B cell (primary cell): ENCODE data around the gene BIK. TPM values are rescaled to one million over a fixed set of nuclear protein-coding genes. Genes with fewer than 3 reads are reported as not detected.
"Not testable (repeated sequence)": the region's sequence is repeated elsewhere in the genome, so short reads cannot be mapped to it uniquely, and the experiment has no call there.

ENCODE experiments used
- ATAC-seq: fragments of 200-7000 bp; cut with Tn5 transposase; one replicate; pipeline ENCODE4 v1.10.0; 2021; ENCODE audit warnings: low read depth, mild to moderate bottlenecking, moderate number of reproducible peaks, moderate library complexity
- CTCF ChIA-PET: fragments of 350-600 bp; sonication (Branson Sonifier 250); formaldehyde crosslinking; loops from one replicate; lab custom pipeline; 2021; ENCODE audit warnings: antibody characterized with exemption, inconsistent platforms; lab: Charles Lee
- POLR2A ChIA-PET: fragments of 350-600 bp; sonication (Branson Sonifier 250); formaldehyde crosslinking; loops from one replicate; lab custom pipeline; 2021; ENCODE audit warnings: antibody characterized with exemption; lab: Charles Lee
- DNase-seq: peaks from one replicate; pipeline ENCODE4 v3.0.0; 2013
- H2AFZ ChIP-seq: 2 replicates; pipeline ENCODE4 v1.6.1; 2012; ENCODE audit warnings: mild to moderate bottlenecking, low read depth, low read length; ENCODE audit not compliant: insufficient read depth, poor library complexity, severe bottlenecking
- H3K27ac ChIP-seq, 2 donors: 1 replicate in 1 of 2; 2 replicates in 1 of 2; pipeline ENCODE4 v1.5.1; 2012 to 2013; ENCODE audit warnings: low read length in 2 of 2, mild to moderate bottlenecking in 2 of 2, moderate library complexity in 1 of 2
- H3K27me3 ChIP-seq, 4 experiments: fragments of 200-600 bp in 1 of 4; sonication (generic) in 1 of 4; replicated peaks in 1 of 4; 1 replicate in 2 of 4; 2 replicates in 2 of 4; pipeline versions ENCODE4 v1.6.1 to v1.7.0; 2013 to 2016; ENCODE audit warnings: low read length in 3 of 4, mild to moderate bottlenecking in 2 of 4, mixed read lengths in 1 of 4, moderate library complexity in 1 of 4; ENCODE audit not compliant: insufficient read depth in 4 of 4, control insufficient read depth in 3 of 4; ENCODE audit errors: control extremely low read depth in 1 of 4
- H3K36me3 ChIP-seq, 2 experiments: replicated peaks in 1 of 2; 1 replicate in 1 of 2; 2 replicates in 1 of 2; pipeline versions ENCODE4 v1.6.1 to v1.7.1; 2013; ENCODE audit warnings: low read length in 1 of 2; ENCODE audit not compliant: insufficient read depth in 2 of 2, control insufficient read depth in 1 of 2; ENCODE audit errors: control extremely low read depth in 1 of 2, extremely low read depth in 1 of 2
- H3K4me1 ChIP-seq, 2 donors: fragments of 200-600 bp in 1 of 2; sonication (generic) in 1 of 2; 1 replicate in 1 of 2; 2 replicates in 1 of 2; pipeline versions ENCODE4 v1.5.1 to v1.6.1; 2013 to 2017; ENCODE audit warnings: low read length in 2 of 2; ENCODE audit not compliant: control insufficient read depth in 2 of 2, insufficient read depth in 2 of 2
- H3K4me2 ChIP-seq: replicated peaks from 2 replicates; pipeline ENCODE3; 2012; ENCODE audit warnings: mild to moderate bottlenecking, low read depth, low read length; ENCODE audit not compliant: poor library complexity, severe bottlenecking
- H3K4me3 ChIP-seq, 5 experiments: fragments of 200-600 bp in 1 of 5; sonication (generic) in 1 of 5; 1 replicate in 3 of 5; 2 replicates in 2 of 5; pipeline versions ENCODE4 v1.5.1 to v1.7.0; 2011 to 2016; ENCODE audit warnings: low read length in 4 of 5, mild to moderate bottlenecking in 4 of 5, low read depth in 2 of 5, control low read depth in 1 of 5, moderate library complexity in 1 of 5; ENCODE audit not compliant: insufficient read depth in 1 of 5; ENCODE audit errors: control extremely low read depth in 1 of 5, extremely low read depth in 1 of 5
- H3K79me2 ChIP-seq: fragments of 200-600 bp; sonication (generic); one replicate; pipeline ENCODE4 v1.6.0; 2016; ENCODE audit warnings: low read length; ENCODE audit not compliant: control insufficient read depth, insufficient read depth
- H3K9ac ChIP-seq: fragments of 200-600 bp; sonication (generic); 2 replicates; pipeline ENCODE4 v1.6.1; 2017; ENCODE audit warnings: mild to moderate bottlenecking, low read length, moderate library complexity
- H3K9me3 ChIP-seq, 3 donors: one replicate each; pipeline versions ENCODE4 v1.6.1 to v1.7.1; 2013; ENCODE audit warnings: low read length in 2 of 3; ENCODE audit not compliant: control insufficient read depth in 2 of 3, insufficient read depth in 1 of 3; ENCODE audit errors: control extremely low read depth in 1 of 3
- H4K20me1 ChIP-seq: 2 replicates; pipeline ENCODE4 v1.6.0; 2012; ENCODE audit warnings: mild to moderate bottlenecking, low read length; ENCODE audit not compliant: insufficient read depth, control insufficient read depth, poor library complexity, severe bottlenecking
- H3K27ac Mint-ChIP-seq: one replicate; pipeline ENCODE4 v1.8.0; 2021; ENCODE audit warnings: mixed read lengths
- H3K27me3 Mint-ChIP-seq: one replicate; pipeline ENCODE4 v1.8.0; 2021; ENCODE audit warnings: mixed read lengths
- H3K4me1 Mint-ChIP-seq: one replicate; pipeline ENCODE4 v1.8.0; 2021; ENCODE audit warnings: mixed read lengths
- H3K4me3 Mint-ChIP-seq: one replicate; pipeline ENCODE4 v1.8.0; 2021; ENCODE audit warnings: mixed read lengths
- H3K9me3 Mint-ChIP-seq: one replicate; pipeline ENCODE4 v1.8.0; 2022; ENCODE audit warnings: mixed read lengths; ENCODE audit not compliant: insufficient read depth
- EZH2 ChIP-seq: IDR thresholded peaks from 2 replicates; pipeline ENCODE4 v1.6.1; 2012; ENCODE audit warnings: borderline replicate concordance, low read depth, mild to moderate bottlenecking, moderate library complexity, low read length; ENCODE audit not compliant: insufficient read depth, poor library complexity, severe bottlenecking
- WGBS: methylation state at CpG from one replicate; pipeline ENCODE4 v1.1.5; 2013; ENCODE audit warnings: missing lambda C conversion rate; ENCODE audit not compliant: insufficient coverage; 5-methylcytosine and 5-hydroxymethylcytosine counted together
- intact Hi-C: fragments of 100-400 bp; cut with micrococcal nuclease; formaldehyde crosslinking; loops from one replicate; pipeline ENCODE4 v1.10.0; 2022
- polyA plus RNA-seq: library from polyadenylated mRNA; depleted of rRNA; stranded (reverse); fragments of >200 nt; gene quantifications from 2 replicates; pipeline ENCODE4 v1.2.3, GENCODE V29; 2012
- total RNA-seq, 2 donors: library from RNA; stranded (reverse); fragments of 120-200 nt in 1 of 2; gene quantifications; 1 replicate in 1 of 2; 2 replicates in 1 of 2; pipeline versions ENCODE4 v1.2.3 to v1.2.4, GENCODE V29; 2013 to 2022
- TF ChIP-seq, protein P1 (sequence below): fragments of 200-600 bp; IDR thresholded peaks from one replicate; pipeline ENCODE4 v1.8.0; 2022; ENCODE audit warnings: antibody characterized with exemption, mild to moderate bottlenecking

BIK gene
- total and polyA plus RNA-seq, 2 donors (not counting 1 experiment from before 2014, with no cell fraction given), result 1.3 to 2.7 TPM

DNA sequence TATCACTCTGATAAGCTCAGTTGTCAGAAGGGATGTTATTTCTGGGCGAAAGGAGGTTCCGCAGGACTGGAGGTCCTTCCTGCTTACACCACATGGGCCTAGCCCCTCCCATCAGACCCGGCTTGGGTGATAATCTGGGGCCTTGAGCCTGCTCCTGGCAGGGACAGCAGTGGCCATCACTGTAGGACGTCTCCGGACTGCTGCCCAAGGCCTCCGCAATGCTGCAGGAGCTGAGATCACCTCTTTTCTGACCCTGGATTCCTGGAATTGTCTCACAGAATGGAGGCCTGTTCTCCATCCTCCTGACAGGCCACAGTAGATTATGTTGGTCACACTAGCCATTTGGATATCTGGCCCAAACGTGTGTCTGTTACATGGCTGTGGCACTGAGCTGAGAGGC is 9.2 kb upstream of the BIK start:
- Histone ChIP-seq H3K79me2 (no peaks in the 10 kb centered on the region), H3K9ac (no peak overlapping the region), H3K9me3 (peaks cover 0 to 11% (median 6%) of the 10 kb centered on the region in 3 donors), H3K4me3 (no peak overlapping the region), H4K20me1 (no peaks in the 10 kb centered on the region), H3K27me3 (peaks cover 0 to 11% (median 0%) of the 10 kb centered on the region in 4 experiments), H3K4me1 (no peaks in the 10 kb centered on the region), H3K27ac (no peak overlapping the region), H3K4me2 (no peak overlapping the region), H3K36me3 (no peaks in the 10 kb centered on the region), H2AFZ (no peak overlapping the region)
- TF ChIP-seq, protein P1, sequence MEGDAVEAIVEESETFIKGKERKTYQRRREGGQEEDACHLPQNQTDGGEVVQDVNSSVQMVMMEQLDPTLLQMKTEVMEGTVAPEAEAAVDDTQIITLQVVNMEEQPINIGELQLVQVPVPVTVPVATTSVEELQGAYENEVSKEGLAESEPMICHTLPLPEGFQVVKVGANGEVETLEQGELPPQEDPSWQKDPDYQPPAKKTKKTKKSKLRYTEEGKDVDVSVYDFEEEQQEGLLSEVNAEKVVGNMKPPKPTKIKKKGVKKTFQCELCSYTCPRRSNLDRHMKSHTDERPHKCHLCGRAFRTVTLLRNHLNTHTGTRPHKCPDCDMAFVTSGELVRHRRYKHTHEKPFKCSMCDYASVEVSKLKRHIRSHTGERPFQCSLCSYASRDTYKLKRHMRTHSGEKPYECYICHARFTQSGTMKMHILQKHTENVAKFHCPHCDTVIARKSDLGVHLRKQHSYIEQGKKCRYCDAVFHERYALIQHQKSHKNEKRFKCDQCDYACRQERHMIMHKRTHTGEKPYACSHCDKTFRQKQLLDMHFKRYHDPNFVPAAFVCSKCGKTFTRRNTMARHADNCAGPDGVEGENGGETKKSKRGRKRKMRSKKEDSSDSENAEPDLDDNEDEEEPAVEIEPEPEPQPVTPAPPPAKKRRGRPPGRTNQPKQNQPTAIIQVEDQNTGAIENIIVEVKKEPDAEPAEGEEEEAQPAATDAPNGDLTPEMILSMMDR, result no peak
- TF ChIP-seq EZH2, result no peak
- intact Hi-C loops, result no loop called here
- WGBS, result 95% methylated on average over 7 of the region's 7 CpGs
- no peaks in the 10 kb centered on the region for H3K4me1 Mint-ChIP-seq
- H3K9me3 Mint-ChIP-seq, result peaks cover 2% of the 10 kb centered on the region
- no peak overlapping the region for H3K4me3 Mint-ChIP-seq
- ATAC-seq, result no peak
- H3K27me3 Mint-ChIP-seq, result peaks cover 5% of the 10 kb centered on the region
- no peak overlapping the region for H3K27ac Mint-ChIP-seq
- no peak for DNase-seq
- CTCF ChIA-PET, result interaction anchor here (0.8 to 1.4 kb wide), 2 partner anchors 10 to 234 kb away, joined by 3 to 4 read pairs; no protein-coding TSS in a partner anchor
- POLR2A ChIA-PET, result no interaction called here

DNA sequence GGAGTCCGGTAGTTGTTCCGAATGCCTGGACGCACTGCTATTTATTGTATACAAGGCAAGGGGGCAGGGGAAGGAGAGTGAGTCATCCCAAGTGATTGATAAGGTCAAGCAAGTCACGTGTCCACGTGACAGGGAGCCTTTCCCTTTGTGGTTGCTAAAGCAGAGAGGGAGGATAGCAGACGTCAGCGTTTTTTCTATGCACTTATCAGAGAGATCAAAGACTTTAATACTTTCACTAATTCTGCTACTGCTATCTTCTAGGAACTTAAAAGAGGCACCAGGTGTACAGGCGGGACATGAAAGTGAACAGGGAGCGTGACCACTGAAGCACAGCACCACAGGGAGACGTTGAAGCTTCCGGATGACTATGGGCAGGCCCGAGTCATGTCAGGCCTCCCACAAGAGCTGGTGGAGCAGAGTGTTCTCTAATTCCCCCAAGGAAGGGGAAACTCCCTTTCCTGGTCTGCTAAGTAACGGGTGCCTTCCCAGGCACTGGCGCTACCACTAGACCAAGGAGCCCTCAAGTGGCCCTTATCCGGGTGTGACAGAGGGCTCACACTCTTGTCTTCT is 6.4 kb upstream of the BIK start:
- peaks cover 14% of the 10 kb centered on the region for H3K27me3 Mint-ChIP-seq
- H4K20me1 ChIP-seq, H3K9ac ChIP-seq, H3K4me2 ChIP-seq, H3K4me3 Mint-ChIP-seq, H3K79me2 ChIP-seq, DNase-seq, H3K4me1 Mint-ChIP-seq, POLR2A ChIA-PET, H2AFZ ChIP-seq, H3K4me3 ChIP-seq, H3K27ac ChIP-seq, H3K27ac Mint-ChIP-seq, H3K4me1 ChIP-seq, H3K9me3 ChIP-seq, H3K36me3 ChIP-seq, CTCF ChIA-PET, intact Hi-C loops, ATAC-seq, H3K9me3 Mint-ChIP-seq: not testable (repeated sequence)
- 84% methylated on average over 12 of the region's 15 CpGs for WGBS
- H3K27me3 ChIP-seq, result peaks cover 0 to 23% (median 2%) of the 10 kb centered on the region in 4 experiments

DNA sequence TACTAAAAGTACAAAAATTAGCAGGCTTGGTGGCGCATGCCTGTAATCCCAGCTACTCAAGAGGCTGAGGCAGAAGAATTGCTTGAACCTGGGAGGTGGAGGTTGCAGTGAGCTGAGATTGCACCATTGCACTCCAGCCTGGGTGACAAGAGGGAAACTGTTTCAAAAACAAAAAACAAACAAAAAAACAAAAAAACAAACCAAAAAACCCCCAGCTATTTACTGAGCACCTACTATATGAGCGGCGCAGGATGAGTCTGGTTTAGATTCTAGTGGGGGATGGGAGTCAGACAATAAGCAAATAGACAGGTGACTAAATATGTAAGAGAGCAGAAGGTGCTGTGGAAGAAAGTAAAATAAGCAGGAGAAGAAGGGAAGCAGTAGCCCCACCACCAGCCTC is 5.6 kb upstream of the BIK start:
- H3K9me3 Mint-ChIP-seq, H3K9me3 ChIP-seq, H3K27ac Mint-ChIP-seq, H3K9ac ChIP-seq, intact Hi-C loops, H2AFZ ChIP-seq, H3K4me1 Mint-ChIP-seq, H4K20me1 ChIP-seq, H3K4me3 ChIP-seq, ATAC-seq, H3K4me1 ChIP-seq, H3K27ac ChIP-seq, H3K79me2 ChIP-seq, CTCF ChIA-PET, DNase-seq, POLR2A ChIA-PET, H3K36me3 ChIP-seq, H3K4me3 Mint-ChIP-seq, H3K4me2 ChIP-seq: not testable (repeated sequence)
- peaks cover 0 to 30% (median 5%) of the 10 kb centered on the region in 4 experiments for H3K27me3 ChIP-seq
- peaks cover 14% of the 10 kb centered on the region for H3K27me3 Mint-ChIP-seq
- no CpG with 5 or more reads among the region's 3 CpGs for WGBS
